HG02759 (cell line): ENCODE results near the gene CA11.
A peak's percentile ranks its signal among the peaks of the same experiment; 100 is the strongest.
"Not testable (repeated sequence)": the region's sequence is repeated elsewhere in the genome, so short reads cannot be mapped to it uniquely, and the experiment has no call there.

ENCODE experiments used
- ATAC-seq: cut with Tn5 transposase; IDR thresholded peaks from one replicate; pipeline ENCODE4 v1.9.1; 2021; ENCODE audit warnings: mild to moderate bottlenecking, moderate library complexity; ENCODE audit not compliant: unreplicated experiment

The CA11 gene

GRCh38 chr19:48646001-48646721 lies at the start of gene CA11:
Gene CA11 (minus strand): TSS chr19:48646187. CDS start chr19:48645632, 555 bp downstream.
- peak; percentile 86 for ATAC-seq

DNA sequence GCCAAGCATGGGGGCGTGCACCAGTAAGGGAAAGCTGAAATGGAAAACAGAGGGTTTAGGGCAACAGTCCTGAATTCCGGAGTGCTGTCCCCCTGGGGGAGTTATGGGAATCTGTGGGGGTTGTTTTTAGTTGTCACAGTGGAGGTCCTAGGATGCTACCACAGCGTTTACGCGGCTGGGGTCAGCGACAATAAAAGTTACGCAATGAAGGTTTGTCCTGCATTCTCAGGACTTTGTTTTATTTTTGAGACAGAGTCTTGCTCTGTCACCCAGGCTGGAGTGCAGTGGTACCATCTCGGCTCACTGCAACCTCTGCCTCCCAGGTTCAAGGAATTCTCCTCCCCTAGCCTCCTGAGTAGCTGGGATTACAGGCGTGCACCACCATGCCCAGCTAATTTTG lies 47.6 kb upstream of the CA11 start:
- not testable (repeated sequence) for ATAC-seq

GRCh38 chr19:48689449-48689848 lies 43.5 kb upstream of the CA11 start:
- ATAC-seq = no peak

DNA sequence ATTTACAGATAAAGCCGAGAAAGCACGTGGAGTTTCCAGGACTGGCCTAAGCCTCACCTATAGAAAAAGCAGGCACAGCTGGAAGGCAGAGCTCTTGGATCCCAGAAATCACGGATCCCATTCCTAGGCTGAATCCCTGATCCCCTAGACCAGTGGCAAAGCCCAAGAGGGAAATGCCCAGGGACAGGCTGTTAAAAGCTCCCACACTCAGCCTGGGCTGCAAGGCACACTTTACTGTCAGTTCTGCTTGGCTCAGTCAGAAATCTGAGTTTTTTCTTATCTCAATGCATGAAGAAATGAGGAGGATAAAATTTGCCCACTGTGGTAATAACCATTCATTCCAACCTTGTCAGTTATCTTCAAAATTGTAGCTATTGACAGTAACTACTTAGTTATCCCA lies 41.8 kb upstream of the CA11 start:
- no peak for ATAC-seq

- ATAC-seq = not testable (repeated sequence)
These were observed 40.6 kb upstream of the CA11 start for GRCh38 chr19:48686637-48687036.

GRCh38 chr19:48686088-48686487 lies 40.1 kb upstream of the CA11 start:
- no peak for ATAC-seq

DNA sequence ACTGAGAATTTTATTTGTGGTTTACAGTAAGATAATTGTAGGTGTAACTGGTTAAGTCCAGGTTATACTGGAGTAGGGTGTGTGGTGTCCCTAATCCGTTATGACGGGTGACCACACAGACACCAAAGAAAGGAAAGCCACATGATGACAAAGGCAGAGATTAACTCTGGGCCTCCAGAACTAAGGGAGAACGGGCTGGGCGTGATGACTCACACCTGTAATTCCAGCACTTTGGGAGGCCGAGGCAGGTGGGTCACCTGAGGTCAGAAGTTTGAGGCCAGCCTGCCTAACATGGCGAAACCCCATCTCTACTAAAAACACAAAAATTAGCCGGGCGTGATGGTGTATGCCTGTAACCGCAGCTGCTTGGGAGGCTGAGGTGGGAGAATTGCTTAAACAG lies 39.6 kb upstream of the CA11 start:
- ATAC-seq = no peak

GRCh38 chr19:48683349-48683748 lies 37.4 kb upstream of the CA11 start:
- ATAC-seq = no peak

DNA sequence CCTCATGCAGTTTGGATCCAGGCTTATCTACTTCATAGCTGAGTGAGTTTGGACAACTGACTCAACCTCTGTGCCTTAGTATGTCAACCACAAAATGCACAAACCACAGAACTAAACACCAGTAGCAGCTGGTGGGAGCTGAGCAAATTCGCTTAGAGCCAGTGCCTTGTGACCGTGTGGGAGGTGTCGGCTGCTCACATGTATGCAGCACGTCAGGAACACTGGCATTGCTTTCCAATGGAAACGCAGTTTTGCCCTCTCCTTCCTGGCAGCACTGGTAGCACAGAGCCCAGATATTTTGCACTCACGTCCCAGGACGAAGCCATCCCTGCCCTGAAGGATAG lies 35.1 kb upstream of the CA11 start:
- no peak for ATAC-seq

DNA sequence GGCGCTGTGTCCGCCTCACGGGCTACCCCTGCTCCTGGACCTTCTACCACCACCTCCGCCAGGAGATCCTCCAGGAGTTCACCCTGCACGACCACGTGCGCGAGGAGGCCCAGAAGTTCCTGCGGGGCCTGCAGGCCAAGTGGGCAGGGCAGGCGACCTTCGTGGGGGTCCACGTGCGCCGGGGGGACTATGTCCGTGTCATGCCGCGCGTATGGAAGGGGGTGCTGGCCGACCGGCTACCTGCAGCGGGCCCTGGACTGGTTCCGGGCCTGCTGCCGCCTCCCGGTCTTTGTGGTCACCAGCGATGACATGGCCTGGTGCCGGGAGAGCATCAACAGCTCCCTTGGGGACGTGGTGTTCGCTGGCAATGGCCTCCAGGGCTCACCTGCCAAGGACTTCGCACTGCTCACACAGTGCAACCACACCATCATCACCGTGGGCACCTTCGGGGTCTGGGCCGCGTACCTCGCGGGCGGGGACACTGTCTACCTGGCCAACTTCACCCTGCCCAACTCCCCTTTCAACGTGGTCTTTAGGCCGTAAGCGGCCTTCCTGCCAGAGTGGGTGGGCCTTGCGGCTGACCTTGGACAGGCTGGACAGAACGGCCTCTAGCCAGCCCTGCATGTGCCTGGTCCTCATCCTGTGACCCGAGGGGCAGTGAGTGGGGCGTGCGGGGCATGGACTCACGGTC lies 34.6 kb upstream of the CA11 start:
- no peak for ATAC-seq

DNA sequence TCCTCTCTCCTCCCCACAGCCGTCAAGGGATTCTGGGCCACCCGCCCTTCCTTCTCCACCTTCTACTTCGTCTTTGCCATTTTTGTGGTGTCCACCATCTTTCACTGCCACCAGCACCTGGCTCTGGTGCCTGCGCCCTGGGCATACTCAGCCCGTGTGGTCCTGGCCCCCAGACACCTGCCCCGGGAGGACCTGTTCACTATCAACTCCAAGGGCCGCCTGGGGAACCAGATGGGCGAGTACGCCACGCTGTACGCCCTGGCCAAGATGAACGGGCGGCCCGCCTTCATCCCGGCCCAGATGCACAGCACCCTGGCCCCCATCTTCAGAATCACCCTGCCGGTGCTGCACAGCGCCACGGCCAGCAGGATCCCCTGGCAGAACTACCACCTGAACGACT lies 34.0 kb upstream of the CA11 start:
- not testable (repeated sequence) for ATAC-seq

DNA sequence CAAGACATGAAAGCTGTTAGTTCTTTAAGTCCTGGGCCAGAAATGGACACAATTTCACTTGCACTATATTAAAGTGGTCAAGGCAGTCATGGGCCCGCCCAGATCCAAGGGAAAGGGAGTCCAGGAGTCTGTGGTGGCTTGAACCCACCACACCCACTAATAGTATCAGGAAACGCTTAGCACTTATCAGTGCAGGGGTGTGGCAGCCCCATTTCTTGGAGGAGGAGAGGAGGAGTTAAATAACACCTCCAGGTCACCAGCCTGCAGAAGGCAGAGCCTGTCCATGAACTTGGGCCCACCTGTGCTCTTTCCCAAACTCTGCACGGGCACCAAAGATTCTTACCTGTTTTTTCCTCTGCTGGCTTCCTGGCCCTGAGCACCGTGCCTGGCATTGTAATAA lies 32.2 kb upstream of the CA11 start:
- ATAC-seq = no peak

- no peak for ATAC-seq
These were observed 30.9 kb upstream of the CA11 start for GRCh38 chr19:48676887-48677286.

GRCh38 chr19:48676487-48676886 lies 30.5 kb upstream of the CA11 start:
- ATAC-seq = no peak

GRCh38 chr19:48674921-48675824 lies 29.2 kb upstream of the CA11 start:
- no peak for ATAC-seq

GRCh38 chr19:48674216-48674809 lies 28.3 kb upstream of the CA11 start:
- ATAC-seq = no peak

DNA sequence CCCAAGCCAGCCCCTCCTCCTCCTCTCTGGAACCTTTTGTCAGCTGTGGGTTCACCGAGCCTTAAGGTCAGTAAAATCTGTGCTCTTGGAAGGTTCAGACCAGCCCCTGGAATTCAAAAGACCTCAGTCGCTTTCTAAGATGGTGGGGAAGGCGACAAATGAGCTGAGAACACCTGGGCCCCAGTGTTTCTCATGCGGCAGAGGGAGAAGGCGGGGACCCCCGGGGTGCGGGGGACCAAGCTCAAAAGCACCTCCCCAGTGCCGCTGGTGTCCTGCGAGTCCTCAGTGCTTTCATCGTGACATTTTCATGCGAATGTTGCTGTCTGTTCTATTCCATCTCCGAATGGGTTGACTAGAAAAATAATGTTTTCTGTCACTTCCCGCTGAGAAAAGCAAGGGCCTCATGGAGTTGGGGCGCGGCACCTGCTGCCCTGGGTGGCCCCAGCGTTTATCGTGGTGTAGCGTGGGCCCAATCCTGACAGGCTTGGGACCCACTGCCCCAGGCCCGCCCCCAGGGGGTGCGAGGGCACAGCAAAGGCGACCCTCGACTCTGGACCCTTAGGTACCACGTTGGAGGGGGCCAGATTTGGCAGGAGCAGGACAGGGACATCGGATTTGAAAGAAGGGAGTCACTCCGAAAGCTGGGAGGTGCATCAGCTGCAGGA lies 27.6 kb upstream of the CA11 start:
- ATAC-seq = no peak

DNA sequence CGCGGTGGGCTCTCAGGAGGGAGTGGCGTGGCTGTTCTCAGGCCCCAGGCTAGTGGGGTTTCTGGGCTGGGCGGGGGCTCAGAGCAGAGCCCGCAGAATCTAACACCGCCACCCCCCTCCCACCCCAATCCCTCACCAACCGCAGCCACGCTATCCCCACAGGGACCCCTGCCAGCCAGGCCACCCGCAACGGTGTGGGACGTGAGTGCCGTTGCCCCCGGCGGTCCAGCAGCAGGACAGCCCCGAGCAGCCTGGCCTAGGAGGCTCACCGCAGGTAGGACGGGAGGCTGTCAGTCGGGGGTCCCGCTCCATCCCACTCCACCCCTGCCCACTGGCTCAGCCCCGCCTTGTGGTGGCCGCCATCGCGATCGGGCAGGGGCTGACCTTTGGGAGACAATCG lies 27.0 kb upstream of the CA11 start, which contains the start of gene NTN5:
TSS of gene NTN5 (minus strand) at position 24 of the 400 bp plus-strand sequence. CDS start 2,031 bp downstream, outside the sequence.
- no peak for ATAC-seq

DNA sequence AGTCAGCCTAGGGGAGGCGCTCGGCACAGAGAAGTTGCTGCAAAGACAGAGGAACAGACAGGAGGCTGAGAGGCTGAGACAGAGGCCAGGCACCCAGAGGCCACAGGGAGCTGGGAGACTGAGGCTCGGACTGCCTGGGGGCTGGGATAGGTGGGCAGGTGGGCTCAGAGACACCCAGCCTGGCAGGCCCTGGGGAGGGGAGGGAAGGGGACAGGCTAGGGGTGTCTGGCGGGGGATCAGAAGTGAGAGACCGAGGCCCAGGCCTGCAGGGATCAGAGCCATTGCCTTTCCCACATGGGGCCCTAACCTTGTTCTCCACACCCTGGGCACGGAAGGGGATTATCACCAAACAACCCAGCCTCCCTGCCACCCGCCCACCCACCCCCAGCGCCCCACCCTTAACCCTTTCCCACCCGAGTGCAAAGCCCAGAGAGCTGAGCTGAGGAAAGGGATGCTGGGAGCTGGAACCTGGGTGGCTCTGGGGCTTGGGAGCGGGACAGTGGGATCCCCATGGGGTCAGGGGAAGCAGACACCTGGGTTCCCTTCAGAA lies 25.5 kb upstream of the CA11 start:
- no peak for ATAC-seq

GRCh38 chr19:48670699-48671445 lies 24.9 kb upstream of the CA11 start:
- no peak for ATAC-seq
